ENCODE results near the gene ENHO. TPM values are rescaled to one million over a fixed set of nuclear protein-coding genes. Genes with fewer than 3 reads are reported as not detected.

Gene ENHO
- total RNA-seq = not detected
- long read RNA-seq = 0 reads

- peak; percentile 98 for DNase-seq (ENCODE audit: low spot score)
These were observed at the start of gene ENHO for GRCh38 chr9:34522971-34523797. Gene ENHO, minus strand, starts transcription at chr9:34522990. Its CDS starts 1,295 bp downstream, at chr9:34521695.

- DNase-seq (ENCODE audit: low spot score) = no peak
These were observed 49.3 kb upstream of the ENHO start for GRCh38 chr9:34572092-34572491.

- no peak for DNase-seq (ENCODE audit: low spot score)
These were observed 48.7 kb upstream of the ENHO start for GRCh38 chr9:34571481-34571810.

- DNase-seq (ENCODE audit: low spot score) = no peak
These were observed 48.2 kb upstream of the ENHO start for GRCh38 chr9:34570809-34571480.

GRCh38 chr9:34570376-34570775, 47.6 kb upstream of the ENHO start:
- no peak for DNase-seq (ENCODE audit: low spot score)

- no peak for DNase-seq (ENCODE audit: low spot score)
These were observed 46.0 kb upstream of the ENHO start for GRCh38 chr9:34568774-34569173.

- DNase-seq (ENCODE audit: low spot score) = no peak
These were observed 45.3 kb upstream of the ENHO start for GRCh38 chr9:34568133-34568532.

GRCh38 chr9:34566972-34567371, 44.2 kb upstream of the ENHO start:
- no peak for DNase-seq (ENCODE audit: low spot score)

- no peak for DNase-seq (ENCODE audit: low spot score)
These were observed 43.5 kb upstream of the ENHO start for GRCh38 chr9:34566322-34566721.

GRCh38 chr9:34565856-34566255, 43.1 kb upstream of the ENHO start:
- DNase-seq (ENCODE audit: low spot score) = no peak

- DNase-seq (ENCODE audit: low spot score) = no peak
These were observed 41.8 kb upstream of the ENHO start for GRCh38 chr9:34564617-34565016.

- no peak for DNase-seq (ENCODE audit: low spot score)
These were observed 40.5 kb upstream of the ENHO start for GRCh38 chr9:34563262-34563661.

- no peak for DNase-seq (ENCODE audit: low spot score)
These were observed 39.5 kb upstream of the ENHO start for GRCh38 chr9:34562135-34562745.

- no peak for DNase-seq (ENCODE audit: low spot score)
These were observed 37.9 kb upstream of the ENHO start for GRCh38 chr9:34560599-34561214.

- DNase-seq (ENCODE audit: low spot score) = no peak
These were observed 37.0 kb upstream of the ENHO start for GRCh38 chr9:34559624-34560455.

GRCh38 chr9:34558919-34559623, 36.3 kb upstream of the ENHO start:
- no peak for DNase-seq (ENCODE audit: low spot score)

GRCh38 chr9:34558364-34558763, 35.6 kb upstream of the ENHO start:
- no peak for DNase-seq (ENCODE audit: low spot score)

- no peak for DNase-seq (ENCODE audit: low spot score)
These were observed 34.9 kb upstream of the ENHO start for GRCh38 chr9:34557426-34558321.

- DNase-seq (ENCODE audit: low spot score) = no peak
These were observed 34.2 kb upstream of the ENHO start for GRCh38 chr9:34556949-34557348.
